HepG2 (cell line): ENCODE data around the gene MFSD12. TPM values are rescaled to one million over a fixed set of nuclear protein-coding genes. Genes with fewer than 3 reads are reported as not detected.

Experiments
- ATAC-seq: fragments of 200-7000 bp; cut with Tn5 transposase; 3 replicates; pipeline ENCODE4 v1.9.1; 2020; ENCODE audit warnings: mild to moderate bottlenecking, moderate library complexity
- BruUV-seq: library from RNA; stranded (reverse); fragments of 400-500 nt; replicated peaks from 2 replicates; lab custom pipeline; 2021; lab: Mats Ljungman, UMichigan
- CTCF ChIA-PET: fragments of 300-600 bp; formaldehyde crosslinking; extraction: SDS; loops from one replicate; lab custom pipeline; 2021; ENCODE audit warnings: low total read pairs, inconsistent platforms, low intra/inter-chr PET ratio; lab: Yijun Ruan, JAX
- POLR2A ChIA-PET: fragments of 350-600 bp; sonication (Branson Sonifier 250); formaldehyde crosslinking; loops from one replicate; lab custom pipeline; 2020; ENCODE audit warnings: antibody characterized with exemption, inconsistent platforms; lab: Yijun Ruan, JAX
- DNase-seq: peaks from one replicate; pipeline ENCODE4 v3.0.0-alpha.2; 2015; ENCODE audit warnings: low spot score
- FAIRE-seq: peaks from 3 replicates; lab custom pipeline; 2011; peaks lifted over from hg19 to GRCh38; lab: Jason Lieb, UNC
- H2AFZ ChIP-seq: one replicate; pipeline ENCODE4 v1.6.1; 2011; ENCODE audit warnings: low read length, inconsistent platforms
- H3K27ac ChIP-seq: fragments of 300-600 bp; 3 replicates; pipeline ENCODE4 v1.8.0; 2011; ENCODE audit warnings: mixed run types, mild to moderate bottlenecking, mixed read lengths, low read length, inconsistent platforms; ENCODE audit not compliant: insufficient read depth; ENCODE audit errors: extremely low read length
- H3K27me3 ChIP-seq, 2 experiments: fragments of 200-600 bp in 1 of 2; 2 replicates in 1 of 2; 3 replicates in 1 of 2; pipeline versions ENCODE4 v1.6.0 to v1.8.0; 2011; ENCODE audit warnings: low read length in 2 of 2, mild to moderate bottlenecking in 2 of 2, moderate library complexity in 2 of 2, inconsistent platforms in 1 of 2; ENCODE audit not compliant: insufficient read depth in 2 of 2, control insufficient read depth in 1 of 2
- H3K36me3 ChIP-seq, 2 experiments: fragments of 200-600 bp in 1 of 2; replicated peaks in 1 of 2; 2 replicates in 1 of 2; 3 replicates in 1 of 2; pipeline versions ENCODE4 v1.5.1 to v1.8.0; 2011; ENCODE audit warnings: low read length in 2 of 2, inconsistent platforms in 1 of 2; ENCODE audit not compliant: insufficient read depth in 2 of 2, control insufficient read depth in 1 of 2
- H3K4me1 ChIP-seq: 2 replicates; pipeline ENCODE4 v1.5.1; 2012; ENCODE audit warnings: low read length, inconsistent platforms; ENCODE audit not compliant: insufficient read depth
- H3K4me2 ChIP-seq: 2 replicates; pipeline ENCODE4 v1.6.0; 2011; ENCODE audit warnings: low read depth, low read length, inconsistent platforms
- H3K4me3 ChIP-seq, 3 experiments: fragments of 200-600 bp in 1 of 3; sonication (generic), shearing (Covaris generic) in 1 of 3; replicated peaks in 1 of 3; 2 replicates each; pipeline ENCODE4 v1.5.1; 2011 to 2016; ENCODE audit warnings: low read length in 3 of 3, inconsistent platforms in 2 of 3, low read depth in 2 of 3, mild to moderate bottlenecking in 2 of 3, control low read depth in 1 of 3, mixed read lengths in 1 of 3; ENCODE audit not compliant: insufficient read depth in 1 of 3
- H3K79me2 ChIP-seq: one replicate; pipeline ENCODE4 v1.6.1; 2011; ENCODE audit warnings: low read length, inconsistent platforms; ENCODE audit not compliant: insufficient read depth
- H3K9ac ChIP-seq: 2 replicates; pipeline ENCODE4 v1.6.0; 2011; ENCODE audit warnings: mild to moderate bottlenecking, low read depth, low read length, inconsistent platforms; ENCODE audit not compliant: insufficient read depth
- H3K9me3 ChIP-seq: 2 replicates; pipeline ENCODE4 v1.5.1; 2012; ENCODE audit warnings: mild to moderate bottlenecking, low read length
- H4K20me1 ChIP-seq: 2 replicates; pipeline ENCODE4 v1.6.0; 2011; ENCODE audit warnings: inconsistent platforms, mild to moderate bottlenecking, low read length, moderate library complexity; ENCODE audit not compliant: insufficient read depth
- GATA4 ChIP-seq: sonication (generic); IDR thresholded peaks from 2 replicates; pipeline ENCODE4 v1.6.1; 2016; ENCODE audit warnings: antibody characterized with exemption, low read depth, borderline replicate concordance
- PHF20 ChIP-seq: sonication (generic); formaldehyde crosslinking; IDR thresholded peaks from 2 replicates; pipeline ENCODE4 v1.5.0; 2020; ENCODE audit warnings: mild to moderate bottlenecking, missing genetic modification reagents
- WGBS: methylation state at CpG from one replicate; pipeline ENCODE4 v1.1.6; 2017; ENCODE audit warnings: low lambda C conversion rate; 5-methylcytosine and 5-hydroxymethylcytosine counted together
- in situ Hi-C: cut with HindIII; loops from 2 replicates; pipeline ENCODE4 v1.10.0; 2017; ENCODE audit warnings: low pct_unique_long_range_greater_than_20kb; ENCODE audit not compliant: extremely low pct_ligation_motif_present
- intact Hi-C: fragments of 100-400 bp; cut with micrococcal nuclease; formaldehyde crosslinking; loops from one replicate; pipeline ENCODE4 v1.10.0; 2022; ENCODE audit not compliant: unreplicated experiment
- polyA plus RNA-seq, 8 experiments: library from polyadenylated mRNA; depleted of rRNA in 3 of 8; stranded (reverse) in 7 of 8; unstranded in 1 of 8; fragments of >200 nt; fragmentation: Illumina TruSeq in 4 of 8; extraction: Trizol in 4 of 8; gene quantifications; 2 replicates each; pipeline versions ENCODE4 v1.2.1 to v1.2.3, GENCODE V29; 2011 to 2016; ENCODE audit warnings: low read depth in 4 of 8, missing spikeins in 1 of 8, mixed read lengths in 1 of 8; ENCODE audit not compliant: insufficient read depth in 1 of 8
- total RNA-seq, 5 experiments: library from RNA; depleted of rRNA; stranded (reverse); fragments of >200 nt; fragmentation: Illumina TruSeq; extraction: Trizol; gene quantifications; 2 replicates each; pipeline ENCODE4 v1.2.3, GENCODE V29; 2016; ENCODE audit warnings: low read depth in 1 of 5
- TF ChIP-seq, protein P1 (sequence below): sonication (generic); formaldehyde crosslinking; IDR thresholded peaks from 2 replicates; pipeline ENCODE4 v1.5.1; 2020; ENCODE audit warnings: missing genetic modification reagents, mild to moderate bottlenecking, borderline replicate concordance
- TF ChIP-seq, protein P2 (sequence below): sonication (generic); formaldehyde crosslinking; IDR thresholded peaks from 2 replicates; pipeline ENCODE4 v1.4.0; 2020; ENCODE audit warnings: missing genetic modification reagents

MFSD12 gene
- total and polyA plus RNA-seq, 2 of the 13 experiments (the other 11 are each of a cell fraction or from before 2014, with no cell fraction given): 27.2 to 29.1 TPM

DNA sequence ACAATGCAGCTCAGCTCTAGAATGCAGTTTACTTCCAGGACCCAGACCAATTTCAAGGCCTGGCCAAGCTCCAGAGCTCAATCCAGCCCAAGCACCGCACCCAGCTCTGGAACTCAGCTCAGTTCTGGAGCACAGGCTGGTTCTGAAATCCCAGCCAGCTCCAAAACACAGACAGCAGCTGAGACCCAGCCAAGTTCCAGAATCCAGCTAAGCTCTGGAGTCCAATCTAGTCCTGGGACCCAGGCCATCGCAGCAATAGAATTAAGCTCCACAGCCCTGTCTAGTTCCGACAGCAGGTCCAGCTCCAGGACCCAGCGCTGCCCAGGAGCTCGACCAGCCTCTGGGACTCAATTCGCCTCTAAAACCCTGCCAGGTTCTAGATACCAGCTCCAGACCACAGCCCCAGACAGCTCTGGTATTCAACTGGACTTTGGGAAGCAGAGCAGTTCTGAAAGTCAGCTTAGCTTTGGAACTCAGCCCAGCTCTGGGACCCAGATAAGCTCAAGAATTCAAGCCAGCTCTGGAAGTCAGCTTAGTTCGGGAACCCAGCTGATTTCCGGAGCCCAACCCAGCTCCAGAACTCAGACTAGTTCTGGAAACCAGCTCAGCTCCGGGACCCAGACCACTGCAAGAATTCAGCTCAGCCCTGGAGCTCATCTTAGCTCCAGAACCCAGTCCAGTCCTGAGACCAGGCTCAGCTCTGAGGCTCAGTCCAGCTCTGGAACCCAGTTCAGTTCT lies 34.7 kb upstream of the MFSD12 start:
- WGBS: 10% methylated on average over 4 of the region's 9 CpGs
- Histone ChIP-seq H3K9ac (no peak overlapping the region), H3K4me1 (no peaks in the 10 kb centered on the region), H3K79me2 (no peaks in the 10 kb centered on the region), H3K9me3 (no peaks in the 10 kb centered on the region), H3K4me2 (no peak overlapping the region), H3K27ac (no peak overlapping the region), H2AFZ (no peak overlapping the region), H3K36me3 (no peaks in the 10 kb centered on the region), H3K4me3 (no peak overlapping the region), H3K27me3 (peaks cover 3 to 23% of the 10 kb centered on the region in 2 experiments; a peak in 3 of 5 replicates), H4K20me1 (no peaks in the 10 kb centered on the region)
- BruUV-seq: no TSS peak
- no peak for TF ChIP-seq GATA4
- no peak for TF ChIP-seq PHF20 (CRISPR knock-in tag)
- TF ChIP-seq, protein P1, sequence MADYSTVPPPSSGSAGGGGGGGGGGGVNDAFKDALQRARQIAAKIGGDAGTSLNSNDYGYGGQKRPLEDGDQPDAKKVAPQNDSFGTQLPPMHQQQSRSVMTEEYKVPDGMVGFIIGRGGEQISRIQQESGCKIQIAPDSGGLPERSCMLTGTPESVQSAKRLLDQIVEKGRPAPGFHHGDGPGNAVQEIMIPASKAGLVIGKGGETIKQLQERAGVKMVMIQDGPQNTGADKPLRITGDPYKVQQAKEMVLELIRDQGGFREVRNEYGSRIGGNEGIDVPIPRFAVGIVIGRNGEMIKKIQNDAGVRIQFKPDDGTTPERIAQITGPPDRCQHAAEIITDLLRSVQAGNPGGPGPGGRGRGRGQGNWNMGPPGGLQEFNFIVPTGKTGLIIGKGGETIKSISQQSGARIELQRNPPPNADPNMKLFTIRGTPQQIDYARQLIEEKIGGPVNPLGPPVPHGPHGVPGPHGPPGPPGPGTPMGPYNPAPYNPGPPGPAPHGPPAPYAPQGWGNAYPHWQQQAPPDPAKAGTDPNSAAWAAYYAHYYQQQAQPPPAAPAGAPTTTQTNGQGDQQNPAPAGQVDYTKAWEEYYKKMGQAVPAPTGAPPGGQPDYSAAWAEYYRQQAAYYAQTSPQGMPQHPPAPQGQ (CRISPR knock-in tag): no peak
- TF ChIP-seq, protein P2, sequence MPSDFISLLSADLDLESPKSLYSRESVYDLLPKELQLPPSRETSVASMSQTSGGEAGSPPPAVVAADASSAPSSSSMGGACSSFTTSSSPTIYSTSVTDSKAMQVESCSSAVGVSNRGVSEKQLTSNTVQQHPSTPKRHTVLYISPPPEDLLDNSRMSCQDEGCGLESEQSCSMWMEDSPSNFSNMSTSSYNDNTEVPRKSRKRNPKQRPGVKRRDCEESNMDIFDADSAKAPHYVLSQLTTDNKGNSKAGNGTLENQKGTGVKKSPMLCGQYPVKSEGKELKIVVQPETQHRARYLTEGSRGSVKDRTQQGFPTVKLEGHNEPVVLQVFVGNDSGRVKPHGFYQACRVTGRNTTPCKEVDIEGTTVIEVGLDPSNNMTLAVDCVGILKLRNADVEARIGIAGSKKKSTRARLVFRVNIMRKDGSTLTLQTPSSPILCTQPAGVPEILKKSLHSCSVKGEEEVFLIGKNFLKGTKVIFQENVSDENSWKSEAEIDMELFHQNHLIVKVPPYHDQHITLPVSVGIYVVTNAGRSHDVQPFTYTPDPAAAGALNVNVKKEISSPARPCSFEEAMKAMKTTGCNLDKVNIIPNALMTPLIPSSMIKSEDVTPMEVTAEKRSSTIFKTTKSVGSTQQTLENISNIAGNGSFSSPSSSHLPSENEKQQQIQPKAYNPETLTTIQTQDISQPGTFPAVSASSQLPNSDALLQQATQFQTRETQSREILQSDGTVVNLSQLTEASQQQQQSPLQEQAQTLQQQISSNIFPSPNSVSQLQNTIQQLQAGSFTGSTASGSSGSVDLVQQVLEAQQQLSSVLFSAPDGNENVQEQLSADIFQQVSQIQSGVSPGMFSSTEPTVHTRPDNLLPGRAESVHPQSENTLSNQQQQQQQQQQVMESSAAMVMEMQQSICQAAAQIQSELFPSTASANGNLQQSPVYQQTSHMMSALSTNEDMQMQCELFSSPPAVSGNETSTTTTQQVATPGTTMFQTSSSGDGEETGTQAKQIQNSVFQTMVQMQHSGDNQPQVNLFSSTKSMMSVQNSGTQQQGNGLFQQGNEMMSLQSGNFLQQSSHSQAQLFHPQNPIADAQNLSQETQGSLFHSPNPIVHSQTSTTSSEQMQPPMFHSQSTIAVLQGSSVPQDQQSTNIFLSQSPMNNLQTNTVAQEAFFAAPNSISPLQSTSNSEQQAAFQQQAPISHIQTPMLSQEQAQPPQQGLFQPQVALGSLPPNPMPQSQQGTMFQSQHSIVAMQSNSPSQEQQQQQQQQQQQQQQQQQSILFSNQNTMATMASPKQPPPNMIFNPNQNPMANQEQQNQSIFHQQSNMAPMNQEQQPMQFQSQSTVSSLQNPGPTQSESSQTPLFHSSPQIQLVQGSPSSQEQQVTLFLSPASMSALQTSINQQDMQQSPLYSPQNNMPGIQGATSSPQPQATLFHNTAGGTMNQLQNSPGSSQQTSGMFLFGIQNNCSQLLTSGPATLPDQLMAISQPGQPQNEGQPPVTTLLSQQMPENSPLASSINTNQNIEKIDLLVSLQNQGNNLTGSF: no peak
- POLR2A ChIA-PET: no interaction called here
- DNase-seq (no peak), ATAC-seq (no peak), FAIRE-seq (no peak)
- CTCF ChIA-PET: no interaction called here
- intact Hi-C loops (no loop called here), in situ Hi-C loops (no loop called here)
